IMR-90 (cell line): ENCODE data around the gene KCNMA1. TPM values are rescaled to one million over a fixed set of nuclear protein-coding genes. Genes with fewer than 3 reads are reported as not detected.

ENCODE experiments used
- ATAC-seq: fragments of 200-7000 bp; cut with Tn5 transposase; 2 replicates; pipeline ENCODE4 v1.9.1; 2020; ENCODE audit warnings: low read depth, mild to moderate bottlenecking, moderate library complexity
- BruUV-seq: library from RNA; stranded (reverse); fragments of 400-500 nt; replicated peaks from 2 replicates; lab custom pipeline; 2021; lab: Mats Ljungman, UMichigan
- CTCF ChIA-PET: fragments of 300-600 bp; formaldehyde crosslinking; extraction: SDS; loops from one replicate; lab custom pipeline; 2021; ENCODE audit warnings: antibody characterized with exemption; lab: Yijun Ruan, JAX
- POLR2A ChIA-PET: fragments of 300-600 bp; sonication (Branson Sonifier 250); formaldehyde crosslinking; loops from one replicate; lab custom pipeline; 2022; ENCODE audit warnings: antibody characterized with exemption; ENCODE audit not compliant: unreplicated experiment; lab: Charles Lee
- DNase-seq: peaks from one replicate; pipeline ENCODE4 v3.0.0; 2013
- H2AFZ ChIP-seq: replicated peaks from 2 replicates; pipeline ENCODE3; 2013; ENCODE audit warnings: low read length, mild to moderate bottlenecking; ENCODE audit not compliant: poor library complexity
- H2AK5ac ChIP-seq: 2 replicates; pipeline ENCODE4 v1.6.1; 2013; ENCODE audit warnings: low read depth, low read length, inconsistent platforms
- H2AK9ac ChIP-seq: replicated peaks from 2 replicates; pipeline ENCODE3; 2013; ENCODE audit warnings: mild to moderate bottlenecking, low read depth, low read length, moderate library complexity; ENCODE audit not compliant: poor library complexity
- H2BK120ac ChIP-seq: 2 replicates; pipeline ENCODE4 v1.6.1; 2013; ENCODE audit warnings: low read depth, low read length, inconsistent platforms
- H2BK15ac ChIP-seq: 3 replicates; pipeline ENCODE4 v1.6.1; 2013; ENCODE audit warnings: low read depth, low read length, inconsistent platforms
- H2BK20ac ChIP-seq: 2 replicates; pipeline ENCODE4 v1.6.1; 2013; ENCODE audit warnings: low read depth, mild to moderate bottlenecking, inconsistent platforms, low read length, moderate library complexity
- H2BK5ac ChIP-seq: 2 replicates; pipeline ENCODE4 v1.6.1; 2013; ENCODE audit warnings: mild to moderate bottlenecking, low read depth, low read length, inconsistent platforms; ENCODE audit not compliant: poor library complexity, severe bottlenecking
- H3K14ac ChIP-seq: replicated peaks from 2 replicates; pipeline ENCODE4 v1.6.1; 2013; ENCODE audit warnings: low read depth, low read length, inconsistent platforms
- H3K18ac ChIP-seq: 2 replicates; pipeline ENCODE4 v1.6.1; 2013; ENCODE audit warnings: low read depth, low read length, control low read depth
- H3K23ac ChIP-seq: 2 replicates; pipeline ENCODE4 v1.6.1; 2013; ENCODE audit warnings: low read depth, low read length, inconsistent platforms
- H3K27ac ChIP-seq: 2 replicates; pipeline ENCODE4 v1.5.1; 2013; ENCODE audit warnings: mild to moderate bottlenecking, control low read depth, low read length; ENCODE audit not compliant: insufficient read depth
- H3K27me3 ChIP-seq: 2 replicates; pipeline ENCODE4 v1.6.1; 2013; ENCODE audit warnings: low read length; ENCODE audit not compliant: control insufficient read depth, insufficient read depth
- H3K36me3 ChIP-seq: 2 replicates; pipeline ENCODE4 v1.6.1; 2013; ENCODE audit warnings: low read length, mixed read lengths; ENCODE audit not compliant: control insufficient read depth, insufficient read depth
- H3K4ac ChIP-seq: 2 replicates; pipeline ENCODE4 v1.6.1; 2013; ENCODE audit warnings: low read depth, low read length, inconsistent platforms
- H3K4me1 ChIP-seq: 2 replicates; pipeline ENCODE4 v1.6.1; 2013; ENCODE audit warnings: low read length, mixed read lengths; ENCODE audit not compliant: control insufficient read depth, insufficient read depth
- H3K4me2 ChIP-seq: 2 replicates; pipeline ENCODE4 v1.6.1; 2013; ENCODE audit warnings: low read depth, mild to moderate bottlenecking, control low read depth, low read length, moderate library complexity
- H3K4me3 ChIP-seq: 2 replicates; pipeline ENCODE4 v1.5.1; 2013; ENCODE audit warnings: low read depth, mild to moderate bottlenecking, control low read depth, low read length, moderate library complexity; ENCODE audit not compliant: insufficient read depth
- H3K56ac ChIP-seq: 2 replicates; pipeline ENCODE4 v1.6.1; 2013; ENCODE audit warnings: low read length, inconsistent platforms; ENCODE audit not compliant: insufficient read depth; ENCODE audit errors: extremely low read depth
- H3K79me1 ChIP-seq, 2 experiments: 2 replicates each; pipeline ENCODE4 v1.6.1; 2013; ENCODE audit warnings: low read length in 2 of 2, inconsistent platforms in 1 of 2, low read depth in 1 of 2
- H3K9ac ChIP-seq: 2 replicates; pipeline ENCODE4 v1.6.1; 2013; ENCODE audit warnings: low read depth, low read length, control low read depth
- H3K9me1 ChIP-seq: 2 replicates; pipeline ENCODE4 v1.6.1; 2013; ENCODE audit warnings: low read length, inconsistent platforms; ENCODE audit not compliant: insufficient read depth
- H3K9me3 ChIP-seq: 2 replicates; pipeline ENCODE4 v1.6.1; 2013; ENCODE audit warnings: low read length; ENCODE audit not compliant: control insufficient read depth, insufficient read depth
- H4K20me1 ChIP-seq: 2 replicates; pipeline ENCODE4 v1.6.1; 2013; ENCODE audit warnings: low read length, inconsistent platforms; ENCODE audit not compliant: insufficient read depth
- H4K5ac ChIP-seq: 2 replicates; pipeline ENCODE4 v1.6.1; 2013; ENCODE audit warnings: mild to moderate bottlenecking, low read depth, low read length, control low read depth
- H4K8ac ChIP-seq, 2 experiments: 2 replicates each; pipeline ENCODE4 v1.6.1; 2013; ENCODE audit warnings: low read depth in 2 of 2, low read length in 2 of 2, control low read depth in 1 of 2, inconsistent platforms in 1 of 2
- H4K91ac ChIP-seq: 2 replicates; pipeline ENCODE4 v1.6.1; 2013; ENCODE audit warnings: low read depth, low read length, inconsistent platforms; ENCODE audit not compliant: insufficient read depth
- BHLHE40 ChIP-seq: fragments of 150-350 bp; IDR thresholded peaks from 2 replicates; pipeline ENCODE4 v1.6.1; 2016; ENCODE audit warnings: mild to moderate bottlenecking, low read depth, low read length
- CEBPB ChIP-seq: IDR thresholded peaks from 2 replicates; pipeline ENCODE4 v1.6.1; 2012; ENCODE audit warnings: low read depth, low read length, improper control_type of control experiment
- CHD1 ChIP-seq: IDR thresholded peaks from 2 replicates; pipeline ENCODE4 v1.6.1; 2012; ENCODE audit warnings: low read depth, low read length, improper control_type of control experiment
- CTCF ChIP-seq: conservative IDR thresholded peaks from 2 replicates; pipeline ENCODE4 v1.5.1; 2012; ENCODE audit warnings: mild to moderate bottlenecking, low read depth, low read length, improper control_type of control experiment
- FOS ChIP-seq: fragments of 150-350 bp; IDR thresholded peaks from 2 replicates; pipeline ENCODE4 v1.6.1; 2016; ENCODE audit warnings: low read depth, low read length
- MAFK ChIP-seq: IDR thresholded peaks from 2 replicates; pipeline ENCODE4 v1.6.1; 2012; ENCODE audit warnings: low read depth, low read length, improper control_type of control experiment
- NFE2L2 ChIP-seq: fragments of 150-350 bp; IDR thresholded peaks from 2 replicates; pipeline ENCODE4 v1.6.1; 2016; ENCODE audit warnings: low read depth, mild to moderate bottlenecking, low read length
- POLR2A ChIP-seq: IDR thresholded peaks from 2 replicates; pipeline ENCODE4 v1.6.1; 2012; ENCODE audit warnings: mild to moderate bottlenecking, low read depth, low read length
- RFX5 ChIP-seq: IDR thresholded peaks from 2 replicates; pipeline ENCODE4 v1.8.0; 2012; ENCODE audit warnings: low read depth, mild to moderate bottlenecking, low read length, moderate library complexity
- SMC3 ChIP-seq: fragments of 150-350 bp; IDR thresholded peaks from 2 replicates; pipeline ENCODE4 v1.6.1; 2016; ENCODE audit warnings: low read depth, mild to moderate bottlenecking, antibody characterized with exemption, low read length, moderate library complexity
- USF2 ChIP-seq: fragments of 150-350 bp; IDR thresholded peaks from 2 replicates; pipeline ENCODE4 v1.6.1; 2017; ENCODE audit warnings: mild to moderate bottlenecking, antibody characterized with exemption, low read length, low read depth
- WGBS, 2 experiments: methylation state at CpG; one replicate each; pipeline versions ENCODE4 v1.1.5 to v1.1.7; 2013; ENCODE audit warnings: missing lambda C conversion rate in 2 of 2; ENCODE audit not compliant: insufficient read length in 1 of 2; ENCODE audit errors: extremely low coverage in 2 of 2; 5-methylcytosine and 5-hydroxymethylcytosine counted together
- dilution Hi-C: fragments of 300-500 bp; cut with HindIII; formaldehyde crosslinking; loops from one replicate; pipeline ENCODE4 v1.14.3; 2018; ENCODE audit warnings: low sequenced_read_pairs; ENCODE audit not compliant: unreplicated experiment
- in situ Hi-C: fragments of 300-500 bp; cut with MboI; formaldehyde crosslinking; loops from 3 replicates; pipeline ENCODE4 v1.14.3; 2019; ENCODE audit warnings: low sequenced_read_pairs, inconsistent platforms, mixed read lengths
- intact Hi-C: fragments of 100-400 bp; cut with micrococcal nuclease; formaldehyde crosslinking; loops from 2 replicates; pipeline ENCODE4 v1.10.0; 2022
- polyA plus RNA-seq, 3 experiments: library from polyadenylated mRNA; depleted of rRNA; stranded (reverse); fragments of >200 nt; gene quantifications; 2 replicates each; pipeline ENCODE4 v1.2.3, GENCODE V29; 2012; ENCODE audit warnings: low replicate concordance in 1 of 3
- total RNA-seq: library from RNA; depleted of rRNA; stranded (reverse); fragments of >200 nt; gene quantifications from 2 replicates; pipeline ENCODE4 v1.2.3, GENCODE V29; 2012
- TF ChIP-seq, protein P1 (sequence below): fragments of 150-350 bp; IDR thresholded peaks from 2 replicates; pipeline ENCODE4 v1.6.1; 2016; ENCODE audit warnings: low read depth, mild to moderate bottlenecking, low read length, moderate library complexity, borderline replicate concordance

KCNMA1 gene
- total and polyA plus RNA-seq, 2 of the 4 experiments (the other 2 are of a cell fraction), result 25.6 to 29.6 TPM

- no peaks in the 10 kb centered on the region for H3K27me3 ChIP-seq
- TF ChIP-seq BHLHE40 (no peak), CTCF (no peak), POLR2A (no peak), MAFK (no peak), CHD1 (no peak), SMC3 (no peak), CEBPB (no peak), RFX5 (no peak), USF2 (no peak), FOS (no peak), NFE2L2 (no peak)
- TF ChIP-seq, protein P1, sequence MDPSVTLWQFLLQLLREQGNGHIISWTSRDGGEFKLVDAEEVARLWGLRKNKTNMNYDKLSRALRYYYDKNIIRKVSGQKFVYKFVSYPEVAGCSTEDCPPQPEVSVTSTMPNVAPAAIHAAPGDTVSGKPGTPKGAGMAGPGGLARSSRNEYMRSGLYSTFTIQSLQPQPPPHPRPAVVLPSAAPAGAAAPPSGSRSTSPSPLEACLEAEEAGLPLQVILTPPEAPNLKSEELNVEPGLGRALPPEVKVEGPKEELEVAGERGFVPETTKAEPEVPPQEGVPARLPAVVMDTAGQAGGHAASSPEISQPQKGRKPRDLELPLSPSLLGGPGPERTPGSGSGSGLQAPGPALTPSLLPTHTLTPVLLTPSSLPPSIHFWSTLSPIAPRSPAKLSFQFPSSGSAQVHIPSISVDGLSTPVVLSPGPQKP, result no peak
- no peak overlapping the region for H2BK20ac ChIP-seq
- no TSS peak for BruUV-seq
- H3K79me1 ChIP-seq, result no peaks in the 10 kb centered on the region
- no peak overlapping the region for H4K91ac ChIP-seq
- dilution Hi-C loops (no loop called here), intact Hi-C loops (no loop called here), in situ Hi-C loops (no loop called here)
- no peak overlapping the region for H4K5ac ChIP-seq
- H3K23ac ChIP-seq, result no peak overlapping the region
- CTCF ChIA-PET, result no interaction called here
- POLR2A ChIA-PET, result no interaction called here
- H3K4me1 ChIP-seq, result peaks cover 11% of the 10 kb centered on the region; the same call in 1 of the 2 replicates
- H3K14ac ChIP-seq, result no peak overlapping the region
- no peak overlapping the region for H3K4ac ChIP-seq
- no peak overlapping the region for H3K27ac ChIP-seq
- DNase-seq (no peak), ATAC-seq (no peak)
- no peak overlapping the region for H2BK15ac ChIP-seq
- no CpG with 5 or more reads among the region's 4 CpGs for WGBS, 2 experiments
- H2BK5ac ChIP-seq, result no peak overlapping the region
- H3K18ac ChIP-seq, result no peak overlapping the region
- H3K9me1 ChIP-seq, result no peaks in the 10 kb centered on the region
- no peaks in the 10 kb centered on the region for H4K20me1 ChIP-seq
- no peak overlapping the region for H2AK5ac ChIP-seq
- H3K56ac ChIP-seq, result no peak overlapping the region
- H3K4me3 ChIP-seq, result no peak overlapping the region
- H2AFZ ChIP-seq, result no peak overlapping the region
- H2BK120ac ChIP-seq, result no peak overlapping the region
- H3K36me3 ChIP-seq, result no peaks in the 10 kb centered on the region
- no peaks in the 10 kb centered on the region for H3K9me3 ChIP-seq
- no peak overlapping the region for H4K8ac ChIP-seq
- H3K9ac ChIP-seq, result no peak overlapping the region
- H3K4me2 ChIP-seq, result no peak overlapping the region
- H2AK9ac ChIP-seq, result no peak overlapping the region
Observed at GRCh38 chr10:77378366-77379349, 258.9 kb downstream of the KCNMA1 start.
